Measurements from ENCODE around the gene GPR68. TPM values are rescaled to one million over a fixed set of nuclear protein-coding genes. Genes with fewer than 3 reads are reported as not detected.
"Not testable (repeated sequence)": the region's sequence is repeated elsewhere in the genome, so short reads cannot be mapped to it uniquely, and the experiment has no call there.

GPR68 gene
- polyA plus RNA-seq, 12 donors: 0.35 to 2.4 (median 0.88) TPM; not detected in 2

- no peak for DNase-seq
These were observed 8.6 kb upstream of the GPR68 start for GRCh38 chr14:91252871-91253794.

GRCh38 chr14:91250912-91251311 is 6.4 kb upstream of the GPR68 start:
- no peak for DNase-seq

- DNase-seq: no peak
These were observed 5.5 kb upstream of the GPR68 start for GRCh38 chr14:91249841-91250616.

- no peak for DNase-seq
These were observed 1.7 kb upstream of the GPR68 start for GRCh38 chr14:91246051-91246852.

GRCh38 chr14:91245616-91246015 is 1.1 kb upstream of the GPR68 start:
- not testable (repeated sequence) for DNase-seq

GRCh38 chr14:91245029-91245428 is 525 bp upstream of the GPR68 start:
- DNase-seq: no peak

GRCh38 chr14:91243074-91243471 is 1.4 kb downstream of the GPR68 start:
- no peak for DNase-seq

GRCh38 chr14:91242635-91243034 is 1.9 kb downstream of the GPR68 start:
- DNase-seq: no peak

- no peak for DNase-seq
These were observed 2.6 kb downstream of the GPR68 start for GRCh38 chr14:91241863-91242262.

- DNase-seq: no peak
These were observed 5.8 kb downstream of the GPR68 start for GRCh38 chr14:91238661-91239060.

GRCh38 chr14:91238085-91238484 is 6.4 kb downstream of the GPR68 start:
- DNase-seq: no peak

GRCh38 chr14:91237219-91237618 is 7.3 kb downstream of the GPR68 start:
- DNase-seq: no peak

GRCh38 chr14:91235841-91236240 is 8.7 kb downstream of the GPR68 start:
- no peak for DNase-seq

GRCh38 chr14:91234791-91235114 is 9.8 kb downstream of the GPR68 start:
- no peak for DNase-seq

- no peak for DNase-seq
These were observed 10.3 kb downstream of the GPR68 start for GRCh38 chr14:91233936-91234790.

GRCh38 chr14:91232603-91233002 is 11.9 kb downstream of the GPR68 start:
- DNase-seq: no peak

- no peak for DNase-seq
These were observed 12.5 kb downstream of the GPR68 start for GRCh38 chr14:91232052-91232451.

GRCh38 chr14:91231446-91231845 is 13.1 kb downstream of the GPR68 start:
- no peak for DNase-seq

- no peak for DNase-seq
These were observed 14.0 kb downstream of the GPR68 start for GRCh38 chr14:91230397-91231035.

- no peak for DNase-seq
These were observed 14.7 kb downstream of the GPR68 start for GRCh38 chr14:91229743-91230200.

- no peak for DNase-seq
These were observed 15.5 kb downstream of the GPR68 start for GRCh38 chr14:91229005-91229382.
